Esophagus muscularis mucosa (tissue), 4 donors: ENCODE results near the gene DSTN. TPM values are rescaled to one million over a fixed set of nuclear protein-coding genes. Genes with fewer than 3 reads are reported as not detected.
A peak's percentile ranks its signal among the peaks of the same experiment; 100 is the strongest.

Experiments used
- DNase-seq: peaks from one replicate; pipeline ENCODE4 v3.0.0-alpha.2; 2017; ENCODE audit errors: extremely low spot score
- H3K27ac ChIP-seq, 4 donors: fragments of 200-600 bp; sonication (generic); replicated peaks in 1 of 4; 1 replicate in 3 of 4; 2 replicates in 1 of 4; pipeline ENCODE4 v1.5.1; 2016 to 2019; ENCODE audit warnings: mild to moderate bottlenecking in 1 of 4
- H3K27me3 ChIP-seq, 4 donors: fragments of 200-600 bp; sonication (generic); one replicate each; pipeline versions ENCODE4 v1.5.1 to v1.6.0; 2016 to 2019
- H3K36me3 ChIP-seq, 4 donors: fragments of 200-600 bp; sonication (generic); one replicate each; pipeline ENCODE4 v1.5.1; 2016 to 2019
- H3K4me1 ChIP-seq, 4 donors: fragments of 200-600 bp; sonication (generic); one replicate each; pipeline ENCODE4 v1.5.1; 2016 to 2019
- H3K4me3 ChIP-seq, 4 donors: fragments of 200-600 bp; sonication (generic); 1 replicate in 2 of 4; 2 replicates in 2 of 4; pipeline ENCODE4 v1.5.1; 2016 to 2019; ENCODE audit warnings: mild to moderate bottlenecking in 4 of 4, moderate library complexity in 1 of 4
- H3K9me3 ChIP-seq, 4 donors: fragments of 200-600 bp; sonication (generic); 1 replicate in 3 of 4; 2 replicates in 1 of 4; pipeline ENCODE4 v1.5.1; 2016 to 2019
- EP300 ChIP-seq: sonication (generic); formaldehyde crosslinking; IDR thresholded peaks from one replicate; pipeline ENCODE4 v1.6.1; 2017; ENCODE audit warnings: antibody characterized with exemption
- POLR2A ChIP-seq: fragments of 450-650 bp; IDR thresholded peaks from one replicate; pipeline ENCODE4 v1.6.1; 2017; ENCODE audit warnings: antibody characterized with exemption, moderate library complexity, mild to moderate bottlenecking, low read depth
- POLR2AphosphoS5 ChIP-seq, 2 donors: sonication (generic); formaldehyde crosslinking; IDR thresholded peaks; one replicate each; pipeline ENCODE4 v1.6.1; 2017; ENCODE audit warnings: antibody characterized with exemption in 2 of 2
- WGBS: methylation state at CpG from one replicate; pipeline ENCODE4 v1.1.5; 2018; 5-methylcytosine and 5-hydroxymethylcytosine counted together
- intact Hi-C: fragments of 100-400 bp; cut with DNase I; formaldehyde crosslinking; loops from one replicate; pipeline ENCODE4 v1.15.1; 2023
- total RNA-seq, 4 donors: library from RNA; depleted of rRNA; stranded (reverse); fragments of >200 nt; gene quantifications; one replicate each; pipeline versions ENCODE4 v1.1.0 to v1.2.1, GENCODE V29; 2016
- TF ChIP-seq, protein P1 (sequence below), 3 experiments: fragments of 200-600 bp in 2 of 3; fragments of 450-650 bp in 1 of 3; sonication (generic) in 2 of 3; IDR thresholded peaks; one replicate each; pipeline ENCODE4 v1.5.1; 2017 to 2019; ENCODE audit warnings: antibody characterized with exemption in 3 of 3, mild to moderate bottlenecking in 2 of 3, moderate library complexity in 1 of 3

DSTN gene
- total RNA-seq, 4 donors from 2014 or later: 2,370 to 3,630 (median 3,339) TPM

DNA sequence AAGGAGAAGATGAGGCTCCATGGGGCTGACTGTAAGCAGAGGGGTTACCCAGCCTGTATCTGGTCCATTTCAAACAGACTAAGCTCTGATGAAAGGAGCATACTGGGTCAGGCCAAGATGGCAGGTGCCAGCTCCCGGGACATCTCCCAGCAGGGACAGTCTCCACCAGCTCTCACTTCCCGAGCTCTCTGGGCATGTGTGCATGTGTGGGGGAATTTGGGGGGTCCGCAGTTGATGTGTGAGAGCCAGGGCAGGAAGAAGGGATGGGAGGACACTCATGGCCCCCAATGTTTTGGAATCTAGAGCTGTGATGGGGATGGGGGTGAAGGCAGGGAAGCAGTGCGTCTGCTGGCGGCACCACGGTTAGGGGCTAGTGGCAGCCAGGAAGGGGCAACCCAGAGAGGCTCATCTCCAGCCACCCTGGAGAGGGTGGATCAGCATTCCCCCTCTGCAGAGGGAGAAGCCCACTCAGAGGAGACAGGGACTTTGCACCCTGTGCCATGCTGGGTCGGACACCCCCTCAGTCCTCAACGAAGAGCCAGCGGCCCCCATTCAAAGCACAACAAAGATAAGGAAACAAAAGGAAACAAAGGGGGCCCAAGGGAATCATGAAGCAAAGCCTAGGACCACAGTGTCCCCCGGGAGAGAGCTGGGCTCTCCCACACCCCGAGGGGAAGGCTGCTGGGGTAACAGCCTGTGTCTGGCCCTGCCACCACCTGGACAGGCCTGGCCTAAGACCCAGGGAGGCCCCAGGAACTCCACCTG, 52.4 kb downstream of the DSTN start:
- TF ChIP-seq, protein P1, sequence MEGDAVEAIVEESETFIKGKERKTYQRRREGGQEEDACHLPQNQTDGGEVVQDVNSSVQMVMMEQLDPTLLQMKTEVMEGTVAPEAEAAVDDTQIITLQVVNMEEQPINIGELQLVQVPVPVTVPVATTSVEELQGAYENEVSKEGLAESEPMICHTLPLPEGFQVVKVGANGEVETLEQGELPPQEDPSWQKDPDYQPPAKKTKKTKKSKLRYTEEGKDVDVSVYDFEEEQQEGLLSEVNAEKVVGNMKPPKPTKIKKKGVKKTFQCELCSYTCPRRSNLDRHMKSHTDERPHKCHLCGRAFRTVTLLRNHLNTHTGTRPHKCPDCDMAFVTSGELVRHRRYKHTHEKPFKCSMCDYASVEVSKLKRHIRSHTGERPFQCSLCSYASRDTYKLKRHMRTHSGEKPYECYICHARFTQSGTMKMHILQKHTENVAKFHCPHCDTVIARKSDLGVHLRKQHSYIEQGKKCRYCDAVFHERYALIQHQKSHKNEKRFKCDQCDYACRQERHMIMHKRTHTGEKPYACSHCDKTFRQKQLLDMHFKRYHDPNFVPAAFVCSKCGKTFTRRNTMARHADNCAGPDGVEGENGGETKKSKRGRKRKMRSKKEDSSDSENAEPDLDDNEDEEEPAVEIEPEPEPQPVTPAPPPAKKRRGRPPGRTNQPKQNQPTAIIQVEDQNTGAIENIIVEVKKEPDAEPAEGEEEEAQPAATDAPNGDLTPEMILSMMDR (IDR thresholded peaks at IDR 0.05): no peak
- TF ChIP-seq POLR2A: no peak
- no peak for TF ChIP-seq POLR2AphosphoS5 (IDR thresholded peaks at IDR 0.05)
- TF ChIP-seq EP300: no peak
- Histone ChIP-seq H3K4me3 (no peak overlapping the region), H3K36me3 (peaks cover 64 to 100% (median 93%) of the 10 kb centered on the region in 4 donors), H3K9me3 (no peaks in the 10 kb centered on the region), H3K27me3 (no peaks in the 10 kb centered on the region), H3K27ac (no peak overlapping the region), H3K4me1 (peaks cover 0 to 20% (median 18%) of the 10 kb centered on the region in 4 donors)
- intact Hi-C loops: loop anchor here (5.0 kb wide), 1 partner anchor 100 kb away; no protein-coding TSS in a partner anchor
- no peak for DNase-seq
- 92% methylated on average over 11 of the region's 11 CpGs for WGBS

DNA sequence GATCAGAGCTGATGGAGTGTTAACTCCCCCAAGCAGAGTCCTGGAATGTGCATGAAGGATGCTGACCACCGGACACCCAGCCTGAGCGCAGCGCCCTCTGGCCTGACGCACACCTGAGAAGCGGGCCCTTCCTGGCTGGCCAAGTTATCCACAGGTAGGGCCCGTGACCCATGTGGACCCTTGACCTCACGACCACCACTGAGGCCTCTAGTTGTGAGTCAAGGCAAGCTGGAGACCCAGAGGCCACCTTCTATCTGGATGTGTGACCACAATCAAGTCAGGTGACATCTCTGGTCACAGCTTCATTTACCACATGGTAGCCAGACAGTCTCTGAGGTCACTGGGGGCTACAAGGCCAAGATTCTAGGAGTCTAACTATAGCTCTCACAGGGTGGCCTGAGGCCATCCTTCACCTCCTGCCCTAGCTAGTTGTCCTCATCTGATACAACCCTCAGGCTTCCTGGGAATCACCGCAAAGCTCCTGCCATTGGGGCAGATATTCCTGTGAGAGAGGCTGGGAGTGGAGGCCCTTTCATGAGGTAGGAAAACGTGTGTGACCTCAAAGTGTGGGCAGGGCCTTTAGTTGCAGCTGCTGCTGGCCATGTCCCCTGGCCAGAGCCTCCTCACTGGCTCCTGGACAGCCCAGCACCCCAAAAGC, 53.1 kb downstream of the DSTN start:
- Histone ChIP-seq H3K4me3 (no peak overlapping the region), H3K36me3 (peaks cover 64 to 100% (median 96%) of the 10 kb centered on the region in 4 donors), H3K27ac (no peak overlapping the region), H3K27me3 (no peaks in the 10 kb centered on the region), H3K9me3 (no peaks in the 10 kb centered on the region), H3K4me1 (peaks cover 0 to 20% (median 16%) of the 10 kb centered on the region in 4 donors)
- intact Hi-C loops: loop anchor here (5.0 kb wide), 1 partner anchor 101 kb away; no protein-coding TSS in a partner anchor
- WGBS: 100% methylated on average over 1 of the region's 9 CpGs
- DNase-seq: no peak
- no peak for TF ChIP-seq EP300
- TF ChIP-seq, protein P1 (IDR thresholded peaks at IDR 0.05): no peak
- TF ChIP-seq POLR2A: no peak
- TF ChIP-seq POLR2AphosphoS5 (IDR thresholded peaks at IDR 0.05): no peak

DNA sequence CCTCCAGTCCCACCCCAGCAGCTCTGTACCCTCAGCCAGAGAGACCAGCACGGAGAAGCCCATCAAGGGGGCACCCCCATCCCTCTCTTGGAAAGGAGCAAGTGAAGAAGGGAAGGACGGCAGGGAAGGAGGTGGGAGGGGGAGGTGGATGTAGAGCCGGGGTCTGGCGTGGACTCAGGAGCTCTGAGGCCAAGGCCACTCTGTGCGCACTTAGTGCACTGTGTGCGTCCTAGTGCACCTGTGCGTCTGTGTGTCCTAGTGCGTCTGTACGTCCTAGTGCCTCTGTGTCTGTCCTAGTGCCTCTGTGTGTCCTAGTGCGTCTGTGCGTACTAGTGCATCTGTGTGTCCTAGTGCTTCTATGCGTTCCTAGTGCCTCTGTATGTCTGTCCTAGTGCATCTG, 54.2 kb downstream of the DSTN start:
- WGBS: 92% methylated on average over 12 of the region's 12 CpGs
- peaks cover 64 to 100% (median 96%) of the 10 kb centered on the region in 4 donors for H3K36me3 ChIP-seq

DNA sequence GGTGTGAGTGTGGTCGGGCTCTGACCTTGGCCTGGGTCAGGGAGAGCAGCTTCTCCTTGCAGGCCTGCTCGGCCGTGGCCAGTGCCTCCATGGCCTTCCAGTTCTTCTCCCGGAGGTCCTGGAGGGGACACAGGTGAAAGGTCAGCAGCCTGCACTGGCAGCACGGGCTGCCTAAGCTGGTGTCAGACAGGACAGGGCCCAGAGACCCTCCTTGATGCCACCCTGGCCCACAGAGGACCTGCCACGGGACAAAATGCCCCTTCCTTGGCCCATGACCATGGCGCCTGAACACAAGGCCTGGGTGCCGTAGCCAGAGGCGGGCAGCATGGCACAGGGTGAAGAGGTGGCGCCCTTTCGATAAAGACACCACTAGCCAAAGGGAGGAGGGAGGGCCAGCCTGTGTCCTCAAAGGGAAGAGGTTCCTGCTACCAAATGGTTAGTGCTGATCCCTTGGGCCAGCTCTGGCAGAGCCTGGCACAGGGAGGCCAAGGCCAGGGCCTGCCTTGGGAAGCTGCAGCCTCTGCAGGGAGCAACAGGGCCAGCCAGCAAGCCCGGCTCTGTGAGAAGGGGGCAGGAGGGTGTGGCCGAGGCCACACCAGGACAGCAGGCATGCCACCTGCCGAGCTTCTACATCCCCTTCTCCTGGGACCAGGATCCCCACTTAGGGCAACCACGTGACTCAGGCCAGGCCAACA, 54.8 kb downstream of the DSTN start:
- Histone ChIP-seq H3K9me3 (no peaks in the 10 kb centered on the region), H3K27me3 (no peaks in the 10 kb centered on the region), H3K36me3 (peaks cover 58 to 100% (median 96%) of the 10 kb centered on the region in 4 donors), H3K4me1 (peaks cover 0 to 18% (median 16%) of the 10 kb centered on the region in 4 donors), H3K27ac (peak overlapping the region in 1 of 4 donors; percentile 34), H3K4me3 (no peak overlapping the region)
- WGBS: 92% methylated on average over 11 of the region's 15 CpGs
- intact Hi-C loops: loop anchor here (5.0 kb wide), 1 partner anchor 102 kb away; no protein-coding TSS in a partner anchor
- TF ChIP-seq, protein P1 (IDR thresholded peaks at IDR 0.05): no peak
- no peak for TF ChIP-seq POLR2AphosphoS5 (IDR thresholded peaks at IDR 0.05)
- no peak for TF ChIP-seq EP300
- no peak for TF ChIP-seq POLR2A
- DNase-seq: no peak

More for the DNA sequence above, 54.2 kb downstream of the DSTN start:
- Histone ChIP-seq H3K27ac (no peak overlapping the region), H3K4me1 (peaks cover 0 to 18% (median 16%) of the 10 kb centered on the region in 4 donors), H3K27me3 (no peaks in the 10 kb centered on the region), H3K9me3 (no peaks in the 10 kb centered on the region), H3K4me3 (no peak overlapping the region)
- TF ChIP-seq POLR2AphosphoS5 (IDR thresholded peaks at IDR 0.05) (no peak), POLR2A (no peak), EP300 (no peak)
- TF ChIP-seq, protein P1 (IDR thresholded peaks at IDR 0.05): no peak
- no peak for DNase-seq
- intact Hi-C loops: loop anchor here (5.0 kb wide), 1 partner anchor 102 kb away; no protein-coding TSS in a partner anchor
